B cell (primary cell): ENCODE results near the gene SAA4. TPM values are rescaled to one million over a fixed set of nuclear protein-coding genes. Genes with fewer than 3 reads are reported as not detected.
"Not testable (repeated sequence)": the region's sequence is repeated elsewhere in the genome, so short reads cannot be mapped to it uniquely, and the experiment has no call there.

ENCODE experiments used
- ATAC-seq: fragments of 200-7000 bp; cut with Tn5 transposase; one replicate; pipeline ENCODE4 v1.10.0; 2021; ENCODE audit warnings: low read depth, mild to moderate bottlenecking, moderate number of reproducible peaks, moderate library complexity
- CTCF ChIA-PET: fragments of 350-600 bp; sonication (Branson Sonifier 250); formaldehyde crosslinking; loops from one replicate; lab custom pipeline; 2021; ENCODE audit warnings: antibody characterized with exemption, inconsistent platforms; lab: Charles Lee
- POLR2A ChIA-PET: fragments of 350-600 bp; sonication (Branson Sonifier 250); formaldehyde crosslinking; loops from one replicate; lab custom pipeline; 2021; ENCODE audit warnings: antibody characterized with exemption; lab: Charles Lee
- DNase-seq: peaks from one replicate; pipeline ENCODE4 v3.0.0; 2013
- H2AFZ ChIP-seq: 2 replicates; pipeline ENCODE4 v1.6.1; 2012; ENCODE audit warnings: mild to moderate bottlenecking, low read depth, low read length; ENCODE audit not compliant: insufficient read depth, poor library complexity, severe bottlenecking
- H3K27ac ChIP-seq, 2 donors: 1 replicate in 1 of 2; 2 replicates in 1 of 2; pipeline ENCODE4 v1.5.1; 2012 to 2013; ENCODE audit warnings: low read length in 2 of 2, mild to moderate bottlenecking in 2 of 2, moderate library complexity in 1 of 2
- H3K27me3 ChIP-seq, 4 experiments: fragments of 200-600 bp in 1 of 4; sonication (generic) in 1 of 4; replicated peaks in 1 of 4; 1 replicate in 2 of 4; 2 replicates in 2 of 4; pipeline versions ENCODE4 v1.6.1 to v1.7.0; 2013 to 2016; ENCODE audit warnings: low read length in 3 of 4, mild to moderate bottlenecking in 2 of 4, mixed read lengths in 1 of 4, moderate library complexity in 1 of 4; ENCODE audit not compliant: insufficient read depth in 4 of 4, control insufficient read depth in 3 of 4; ENCODE audit errors: control extremely low read depth in 1 of 4
- H3K36me3 ChIP-seq, 2 experiments: replicated peaks in 1 of 2; 1 replicate in 1 of 2; 2 replicates in 1 of 2; pipeline versions ENCODE4 v1.6.1 to v1.7.1; 2013; ENCODE audit warnings: low read length in 1 of 2; ENCODE audit not compliant: insufficient read depth in 2 of 2, control insufficient read depth in 1 of 2; ENCODE audit errors: control extremely low read depth in 1 of 2, extremely low read depth in 1 of 2
- H3K4me1 ChIP-seq, 2 donors: fragments of 200-600 bp in 1 of 2; sonication (generic) in 1 of 2; 1 replicate in 1 of 2; 2 replicates in 1 of 2; pipeline versions ENCODE4 v1.5.1 to v1.6.1; 2013 to 2017; ENCODE audit warnings: low read length in 2 of 2; ENCODE audit not compliant: control insufficient read depth in 2 of 2, insufficient read depth in 2 of 2
- H3K4me2 ChIP-seq: replicated peaks from 2 replicates; pipeline ENCODE3; 2012; ENCODE audit warnings: mild to moderate bottlenecking, low read depth, low read length; ENCODE audit not compliant: poor library complexity, severe bottlenecking
- H3K4me3 ChIP-seq, 5 experiments: fragments of 200-600 bp in 1 of 5; sonication (generic) in 1 of 5; 1 replicate in 3 of 5; 2 replicates in 2 of 5; pipeline versions ENCODE4 v1.5.1 to v1.7.0; 2011 to 2016; ENCODE audit warnings: low read length in 4 of 5, mild to moderate bottlenecking in 4 of 5, low read depth in 2 of 5, control low read depth in 1 of 5, moderate library complexity in 1 of 5; ENCODE audit not compliant: insufficient read depth in 1 of 5; ENCODE audit errors: control extremely low read depth in 1 of 5, extremely low read depth in 1 of 5
- H3K79me2 ChIP-seq: fragments of 200-600 bp; sonication (generic); one replicate; pipeline ENCODE4 v1.6.0; 2016; ENCODE audit warnings: low read length; ENCODE audit not compliant: control insufficient read depth, insufficient read depth
- H3K9ac ChIP-seq: fragments of 200-600 bp; sonication (generic); 2 replicates; pipeline ENCODE4 v1.6.1; 2017; ENCODE audit warnings: mild to moderate bottlenecking, low read length, moderate library complexity
- H3K9me3 ChIP-seq, 3 donors: one replicate each; pipeline versions ENCODE4 v1.6.1 to v1.7.1; 2013; ENCODE audit warnings: low read length in 2 of 3; ENCODE audit not compliant: control insufficient read depth in 2 of 3, insufficient read depth in 1 of 3; ENCODE audit errors: control extremely low read depth in 1 of 3
- H4K20me1 ChIP-seq: 2 replicates; pipeline ENCODE4 v1.6.0; 2012; ENCODE audit warnings: mild to moderate bottlenecking, low read length; ENCODE audit not compliant: insufficient read depth, control insufficient read depth, poor library complexity, severe bottlenecking
- H3K27ac Mint-ChIP-seq: one replicate; pipeline ENCODE4 v1.8.0; 2021; ENCODE audit warnings: mixed read lengths
- H3K27me3 Mint-ChIP-seq: one replicate; pipeline ENCODE4 v1.8.0; 2021; ENCODE audit warnings: mixed read lengths
- H3K4me1 Mint-ChIP-seq: one replicate; pipeline ENCODE4 v1.8.0; 2021; ENCODE audit warnings: mixed read lengths
- H3K4me3 Mint-ChIP-seq: one replicate; pipeline ENCODE4 v1.8.0; 2021; ENCODE audit warnings: mixed read lengths
- H3K9me3 Mint-ChIP-seq: one replicate; pipeline ENCODE4 v1.8.0; 2022; ENCODE audit warnings: mixed read lengths; ENCODE audit not compliant: insufficient read depth
- EZH2 ChIP-seq: IDR thresholded peaks from 2 replicates; pipeline ENCODE4 v1.6.1; 2012; ENCODE audit warnings: borderline replicate concordance, low read depth, mild to moderate bottlenecking, moderate library complexity, low read length; ENCODE audit not compliant: insufficient read depth, poor library complexity, severe bottlenecking
- WGBS: methylation state at CpG from one replicate; pipeline ENCODE4 v1.1.5; 2013; ENCODE audit warnings: missing lambda C conversion rate; ENCODE audit not compliant: insufficient coverage; 5-methylcytosine and 5-hydroxymethylcytosine counted together
- intact Hi-C: fragments of 100-400 bp; cut with micrococcal nuclease; formaldehyde crosslinking; loops from one replicate; pipeline ENCODE4 v1.10.0; 2022
- polyA plus RNA-seq: library from polyadenylated mRNA; depleted of rRNA; stranded (reverse); fragments of >200 nt; gene quantifications from 2 replicates; pipeline ENCODE4 v1.2.3, GENCODE V29; 2012
- total RNA-seq, 2 donors: library from RNA; stranded (reverse); fragments of 120-200 nt in 1 of 2; gene quantifications; 1 replicate in 1 of 2; 2 replicates in 1 of 2; pipeline versions ENCODE4 v1.2.3 to v1.2.4, GENCODE V29; 2013 to 2022
- TF ChIP-seq, protein P1 (sequence below): fragments of 200-600 bp; IDR thresholded peaks from one replicate; pipeline ENCODE4 v1.8.0; 2022; ENCODE audit warnings: antibody characterized with exemption, mild to moderate bottlenecking

The SAA4 gene
- total and polyA plus RNA-seq, 2 donors (not counting 1 experiment from before 2014, with no cell fraction given) = not detected

- peaks cover 68% of the 10 kb centered on the region for H3K27me3 Mint-ChIP-seq
- no peak overlapping the region for H3K4me2 ChIP-seq
- intact Hi-C loops = no loop called here
- no peak overlapping the region for H2AFZ ChIP-seq
- ChIA-PET POLR2A (no interaction called here), CTCF (interaction anchor here (0.9 kb wide), 1 partner anchor 14 kb away, joined by 3 read pairs; no protein-coding TSS in a partner anchor)
- H4K20me1 ChIP-seq = no peaks in the 10 kb centered on the region
- H3K4me1 Mint-ChIP-seq = no peaks in the 10 kb centered on the region
- H3K9me3 ChIP-seq = peaks cover 0 to 8% (median 0%) of the 10 kb centered on the region in 3 donors
- no peak overlapping the region for H3K4me3 ChIP-seq
- H3K27ac Mint-ChIP-seq = no peak overlapping the region
- no peaks in the 10 kb centered on the region for H3K4me1 ChIP-seq
- H3K27me3 ChIP-seq = peaks cover 0 to 12% (median 0%) of the 10 kb centered on the region in 4 experiments
- no peak overlapping the region for H3K4me3 Mint-ChIP-seq
- H3K36me3 ChIP-seq = no peaks in the 10 kb centered on the region
- no peaks in the 10 kb centered on the region for H3K79me2 ChIP-seq
- TF ChIP-seq, protein P1, sequence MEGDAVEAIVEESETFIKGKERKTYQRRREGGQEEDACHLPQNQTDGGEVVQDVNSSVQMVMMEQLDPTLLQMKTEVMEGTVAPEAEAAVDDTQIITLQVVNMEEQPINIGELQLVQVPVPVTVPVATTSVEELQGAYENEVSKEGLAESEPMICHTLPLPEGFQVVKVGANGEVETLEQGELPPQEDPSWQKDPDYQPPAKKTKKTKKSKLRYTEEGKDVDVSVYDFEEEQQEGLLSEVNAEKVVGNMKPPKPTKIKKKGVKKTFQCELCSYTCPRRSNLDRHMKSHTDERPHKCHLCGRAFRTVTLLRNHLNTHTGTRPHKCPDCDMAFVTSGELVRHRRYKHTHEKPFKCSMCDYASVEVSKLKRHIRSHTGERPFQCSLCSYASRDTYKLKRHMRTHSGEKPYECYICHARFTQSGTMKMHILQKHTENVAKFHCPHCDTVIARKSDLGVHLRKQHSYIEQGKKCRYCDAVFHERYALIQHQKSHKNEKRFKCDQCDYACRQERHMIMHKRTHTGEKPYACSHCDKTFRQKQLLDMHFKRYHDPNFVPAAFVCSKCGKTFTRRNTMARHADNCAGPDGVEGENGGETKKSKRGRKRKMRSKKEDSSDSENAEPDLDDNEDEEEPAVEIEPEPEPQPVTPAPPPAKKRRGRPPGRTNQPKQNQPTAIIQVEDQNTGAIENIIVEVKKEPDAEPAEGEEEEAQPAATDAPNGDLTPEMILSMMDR = no peak
- TF ChIP-seq EZH2 = no peak
- ATAC-seq (no peak), DNase-seq (no peak)
- no peaks in the 10 kb centered on the region for H3K9me3 Mint-ChIP-seq
- no peak overlapping the region for H3K27ac ChIP-seq
- 92% methylated on average over 3 of the region's 3 CpGs for WGBS
- H3K9ac ChIP-seq = no peak overlapping the region
Measured at GRCh38 chr11:18204220-18204619, 32.4 kb downstream of the SAA4 start.

DNA sequence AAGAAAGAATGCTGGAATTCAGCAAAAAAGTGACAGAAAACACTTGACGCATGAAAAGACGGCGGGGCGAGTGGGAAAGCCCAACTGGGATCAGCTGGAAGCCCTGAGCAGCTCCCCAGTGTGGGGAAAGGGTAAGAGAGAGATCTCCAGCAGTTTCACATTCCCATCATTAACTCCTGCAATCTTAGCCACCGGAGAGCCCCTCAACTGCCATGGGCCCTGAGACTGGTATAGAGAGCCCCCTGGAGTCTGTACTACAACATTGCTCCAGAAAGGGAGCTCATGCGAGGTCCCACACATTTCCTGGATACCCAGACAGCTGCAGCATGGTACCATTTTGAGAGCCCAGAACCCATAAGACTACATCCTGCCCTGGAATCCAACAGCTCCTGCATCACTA, 32.9 kb downstream of the SAA4 start:
- 33% methylated on average over 6 of the region's 6 CpGs for WGBS
- Mint-ChIP-seq H3K27me3 (peaks cover 66% of the 10 kb centered on the region), H3K9me3 (no peaks in the 10 kb centered on the region), H3K4me3 (no peak overlapping the region), H3K4me1 (no peaks in the 10 kb centered on the region), H3K27ac (no peak overlapping the region)
- CTCF ChIA-PET = interaction anchor here (0.9 kb wide), 1 partner anchor 14 kb away, joined by 3 read pairs; no protein-coding TSS in a partner anchor
- TF ChIP-seq, protein P1 = no peak
- TF ChIP-seq EZH2 = no peak
- H3K4me1 ChIP-seq = no peaks in the 10 kb centered on the region
- H3K4me2 ChIP-seq = no peak overlapping the region
- no peak for ATAC-seq
- H3K4me3 ChIP-seq = no peak overlapping the region
- DNase-seq = no peak
- intact Hi-C loops = no loop called here
- H2AFZ ChIP-seq = no peak overlapping the region
- POLR2A ChIA-PET = no interaction called here
- no peak overlapping the region for H3K27ac ChIP-seq
- peaks cover 0 to 7% (median 0%) of the 10 kb centered on the region in 4 experiments for H3K27me3 ChIP-seq
- H4K20me1 ChIP-seq = no peaks in the 10 kb centered on the region
- no peaks in the 10 kb centered on the region for H3K36me3 ChIP-seq
- no peaks in the 10 kb centered on the region for H3K79me2 ChIP-seq
- peaks cover 0 to 4% (median 0%) of the 10 kb centered on the region in 3 donors for H3K9me3 ChIP-seq
- no peak overlapping the region for H3K9ac ChIP-seq

- H3K4me1 Mint-ChIP-seq, H3K9ac ChIP-seq, H3K27ac Mint-ChIP-seq, CTCF ChIA-PET, H3K4me3 ChIP-seq, H3K4me1 ChIP-seq, H3K27me3 ChIP-seq, H3K4me2 ChIP-seq, H3K36me3 ChIP-seq, H3K4me3 Mint-ChIP-seq, POLR2A ChIA-PET, H3K27ac ChIP-seq, ATAC-seq, DNase-seq, H3K9me3 ChIP-seq, intact Hi-C loops, H4K20me1 ChIP-seq, H3K9me3 Mint-ChIP-seq, H2AFZ ChIP-seq, H3K79me2 ChIP-seq: not testable (repeated sequence)
- peaks cover 27% of the 10 kb centered on the region for H3K27me3 Mint-ChIP-seq
- no CpG with 5 or more reads among the region's 3 CpGs for WGBS
Measured at GRCh38 chr11:18197738-18198137, 38.9 kb downstream of the SAA4 start.
